Measurements from ENCODE around the gene RTL3.

- TF ChIP-seq CTCF (IDR thresholded peaks at IDR 0.05): no peak
- TF ChIP-seq POLR2A (IDR thresholded peaks at IDR 0.05): no peak
- TF ChIP-seq POLR2AphosphoS5 (IDR thresholded peaks at IDR 0.05): no peak
Observed at GRCh38 chrX:78624962-78625909, 33.9 kb downstream of the RTL3 start.

Data from prostate gland (tissue), 2 donors.